GM23338 (cell line): ENCODE results near the gene TLCD5.

Source experiments
- CTCF ChIP-seq, 2 experiments: fragments of 200-600 bp in 1 of 2; sonication (generic) in 1 of 2; conservative IDR thresholded peaks; 2 replicates each; pipeline versions ENCODE4 v1.5.1 to v1.6.1; 2016 to 2017; ENCODE audit warnings: antibody characterized with exemption in 2 of 2, low read depth in 2 of 2, mild to moderate bottlenecking in 2 of 2, moderate library complexity in 1 of 2
- EZH2 ChIP-seq: fragments of 200-600 bp; sonication (generic); IDR thresholded peaks from one replicate; pipeline ENCODE4 v1.8.0; 2017; ENCODE audit warnings: antibody characterized with exemption, mild to moderate bottlenecking, low read depth; ENCODE audit not compliant: unreplicated experiment

DNA sequence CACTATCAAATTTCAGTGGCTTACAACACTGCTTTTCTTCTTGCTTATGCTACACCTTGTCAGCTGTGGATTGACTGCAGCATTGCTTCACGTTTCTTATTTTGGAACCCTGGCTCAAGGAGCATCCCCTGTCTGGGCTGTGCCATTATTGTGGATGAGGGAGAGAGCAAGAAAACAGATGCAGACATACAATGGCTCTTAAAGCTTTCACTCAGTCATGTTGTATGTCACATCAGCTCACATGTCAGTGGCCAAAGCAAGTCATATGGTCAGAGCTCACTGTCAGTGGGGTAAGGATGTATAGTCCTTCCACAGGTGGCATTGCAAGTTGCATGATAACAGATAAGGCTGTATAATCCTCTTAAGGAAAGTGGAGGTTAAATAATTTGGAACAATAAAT lies 21.1 kb downstream of the TLCD5 start:
- no peak for TF ChIP-seq EZH2
- TF ChIP-seq CTCF (conservative IDR thresholded peaks at IDR 0.05; ENCODE audit: low read depth in 2 of 2) = no peak
